HCT116 (cell line): Measurements from ENCODE around the gene SLC51A. TPM values are rescaled to one million over a fixed set of nuclear protein-coding genes. Genes with fewer than 3 reads are reported as not detected.

ENCODE experiments used
- ATAC-seq: fragments of 200-7000 bp; cut with Tn5 transposase; 2 replicates; pipeline ENCODE4 v1.9.1; 2020; ENCODE audit warnings: mild to moderate bottlenecking, moderate library complexity
- BruUV-seq: library from RNA; stranded (reverse); fragments of 400-500 nt; replicated peaks from 2 replicates; lab custom pipeline; 2021; lab: Mats Ljungman, UMichigan
- CTCF ChIA-PET: fragments of 300-600 bp; sonication (Branson Sonifier 250); formaldehyde crosslinking; loops from one replicate; lab custom pipeline; 2021; ENCODE audit warnings: antibody characterized with exemption; lab: Charles Lee
- POLR2A ChIA-PET: fragments of 300-600, 350-600 bp; sonication (Branson Sonifier 250); formaldehyde crosslinking; loops from one replicate; lab custom pipeline; 2021; ENCODE audit warnings: antibody characterized with exemption; lab: Charles Lee
- RAD21 ChIA-PET, 2 experiments: fragments of 300-600 bp; sonication (Branson Sonifier 250); formaldehyde crosslinking; loops; one replicate each; lab custom pipeline; 2023; ENCODE audit warnings: low total read pairs in 2 of 2; ENCODE audit not compliant: uncharacterized antibody in 2 of 2, unreplicated experiment in 2 of 2, low non-redundant PET in 1 of 2; lab: Charles Lee
- DNase-seq: peaks from one replicate; pipeline ENCODE4 v3.0.0-alpha.2; 2010; ENCODE audit warnings: low read depth, low spot score
- H2AFZ ChIP-seq: fragments of 200-600 bp; shearing (Covaris generic), sonication (generic); 2 replicates; pipeline ENCODE4 v1.6.1; 2017; ENCODE audit warnings: low read depth, mixed run types, mixed read lengths, antibody characterized with exemption, low read length; ENCODE audit not compliant: poor library complexity, severe bottlenecking
- H3K27ac ChIP-seq: 2 replicates; pipeline ENCODE4 v1.5.1; 2012; ENCODE audit warnings: low read depth, low read length
- H3K27me3 ChIP-seq: fragments of 200-600 bp; sonication (generic); 2 replicates; pipeline ENCODE4 v1.6.1; 2016; ENCODE audit warnings: mixed run types, low read length, mixed read lengths; ENCODE audit not compliant: insufficient read depth
- H3K36me3 ChIP-seq, 2 experiments: fragments of 200-500 bp in 1 of 2; fragments of 200-600 bp in 1 of 2; sonication (Bioruptor generic) in 1 of 2; sonication (generic) in 1 of 2; 2 replicates each; pipeline versions ENCODE4 v1.5.1 to v1.6.1; 2014 to 2016; ENCODE audit warnings: low read length in 2 of 2, inconsistent platforms in 1 of 2, mixed read lengths in 1 of 2, mixed run types in 1 of 2; ENCODE audit not compliant: insufficient read depth in 2 of 2, control insufficient read depth in 1 of 2
- H3K4me1 ChIP-seq, 2 experiments: fragments of 200-600 bp in 1 of 2; sonication (generic) in 1 of 2; 2 replicates each; pipeline versions ENCODE4 v1.5.1 to v1.6.1; 2012 to 2017; ENCODE audit warnings: low read length in 2 of 2, inconsistent platforms in 1 of 2, mild to moderate bottlenecking in 1 of 2, mixed read lengths in 1 of 2, mixed run types in 1 of 2, moderate library complexity in 1 of 2; ENCODE audit not compliant: insufficient read depth in 2 of 2, control insufficient read depth in 1 of 2
- H3K4me2 ChIP-seq: fragments of 200-600 bp; sonication (generic); 2 replicates; pipeline ENCODE4 v1.6.1; 2017; ENCODE audit warnings: mixed run types, low read length, mixed read lengths
- H3K4me3 ChIP-seq, 2 experiments: fragments of 200-600 bp in 1 of 2; sonication (generic) in 1 of 2; replicated peaks in 1 of 2; 2 replicates each; pipeline ENCODE4 v1.5.1; 2011 to 2016; ENCODE audit warnings: low read length in 2 of 2, control low read depth in 1 of 2, low read depth in 1 of 2, mild to moderate bottlenecking in 1 of 2, mixed read lengths in 1 of 2, mixed run types in 1 of 2
- H3K79me2 ChIP-seq: fragments of 200-600 bp; sonication (generic); 2 replicates; pipeline ENCODE4 v1.6.1; 2017; ENCODE audit warnings: mild to moderate bottlenecking, mixed run types, low read length, moderate library complexity, mixed read lengths; ENCODE audit not compliant: insufficient read depth
- H3K9ac ChIP-seq: fragments of 200-600 bp; sonication (generic); 2 replicates; pipeline ENCODE4 v1.6.1; 2016; ENCODE audit warnings: low read length, mixed read lengths
- H3K9me2 ChIP-seq: fragments of 200-600 bp; sonication (generic), shearing (Covaris generic); 2 replicates; pipeline ENCODE4 v1.6.1; 2017; ENCODE audit warnings: mixed run types, mild to moderate bottlenecking, moderate library complexity; ENCODE audit not compliant: insufficient read depth
- H3K9me3 ChIP-seq, 2 experiments: fragments of 200-500 bp in 1 of 2; fragments of 200-600 bp in 1 of 2; sonication (Bioruptor generic) in 1 of 2; sonication (generic) in 1 of 2; 2 replicates each; pipeline ENCODE4 v1.6.1; 2014 to 2017; ENCODE audit warnings: low read length in 2 of 2, mixed read lengths in 2 of 2, inconsistent platforms in 1 of 2, low read depth in 1 of 2, mild to moderate bottlenecking in 1 of 2, mixed run types in 1 of 2, moderate library complexity in 1 of 2; ENCODE audit not compliant: control insufficient read depth in 1 of 2, insufficient read depth in 1 of 2
- H4K20me1 ChIP-seq: fragments of 200-600 bp; sonication (generic), shearing (Covaris generic); 2 replicates; pipeline ENCODE4 v1.6.1; 2017; ENCODE audit warnings: mixed run types, mild to moderate bottlenecking, moderate library complexity; ENCODE audit not compliant: insufficient read depth
- ATF3 ChIP-seq: IDR thresholded peaks from 2 replicates; pipeline ENCODE4 v1.6.1; 2012
- CEBPB ChIP-seq: IDR thresholded peaks from 2 replicates; pipeline ENCODE4 v1.6.1; 2012; ENCODE audit warnings: low read depth
- CTCF ChIP-seq, 3 experiments: fragments of 200-600 bp in 1 of 3; sonication (generic) in 1 of 3; IDR thresholded peaks in 2 of 3; conservative IDR thresholded peaks in 1 of 3; 2 replicates each; pipeline ENCODE4 v1.5.1; 2012 to 2017; ENCODE audit warnings: low read depth in 2 of 3, low read length in 2 of 3, antibody characterized with exemption in 1 of 3, borderline replicate concordance in 1 of 3, control low read depth in 1 of 3, mild to moderate bottlenecking in 1 of 3, mixed read lengths in 1 of 3, mixed run types in 1 of 3, moderate library complexity in 1 of 3; ENCODE audit not compliant: insufficient read depth in 1 of 3
- ELF1 ChIP-seq: IDR thresholded peaks from 2 replicates; pipeline ENCODE4 v1.6.1; 2012; ENCODE audit warnings: low read depth, borderline replicate concordance
- EZH2 ChIP-seq: fragments of 200-600 bp; sonication (generic); IDR thresholded peaks from 2 replicates; pipeline ENCODE4 v1.6.1; 2017; ENCODE audit warnings: antibody characterized with exemption, mixed run types
- EZH2phosphoT487 ChIP-seq: fragments of 200-600 bp; IDR thresholded peaks from 2 replicates; pipeline ENCODE4 v1.6.1; 2018; ENCODE audit warnings: antibody characterized with exemption, borderline replicate concordance
- JUND ChIP-seq: IDR thresholded peaks from 2 replicates; pipeline ENCODE4 v1.6.1; 2012
- MAX ChIP-seq: IDR thresholded peaks from 2 replicates; pipeline ENCODE4 v1.6.1; 2012
- POLR2A ChIP-seq: IDR thresholded peaks from 2 replicates; pipeline ENCODE4 v1.7.0; 2011; ENCODE audit warnings: borderline replicate concordance; ENCODE audit not compliant: insufficient read depth, insufficient read length; ENCODE audit errors: extremely low read depth
- RAD21 ChIP-seq: IDR thresholded peaks from 2 replicates; pipeline ENCODE4 v1.6.1; 2012; ENCODE audit warnings: low read depth, mild to moderate bottlenecking
- REST ChIP-seq: IDR thresholded peaks from 2 replicates; pipeline ENCODE4 v1.6.1; 2012; ENCODE audit warnings: low read depth
- SIN3A ChIP-seq: IDR thresholded peaks from 2 replicates; pipeline ENCODE4 v1.6.1; 2012; ENCODE audit warnings: low read depth
- SP1 ChIP-seq: IDR thresholded peaks from 2 replicates; pipeline ENCODE4 v1.6.1; 2012; ENCODE audit warnings: low read depth
- SRF ChIP-seq: IDR thresholded peaks from 2 replicates; pipeline ENCODE4 v1.6.1; 2012; ENCODE audit warnings: low read depth
- TCF7L2 ChIP-seq: IDR thresholded peaks from 2 replicates; pipeline ENCODE4 v1.7.0; 2011; ENCODE audit warnings: borderline replicate concordance, inconsistent platforms; ENCODE audit not compliant: insufficient read depth, insufficient read length; ENCODE audit errors: extremely low read depth
- YY1 ChIP-seq: IDR thresholded peaks from 2 replicates; pipeline ENCODE4 v1.6.1; 2011; ENCODE audit warnings: low read length, low read depth, moderate library complexity, mild to moderate bottlenecking; ENCODE audit not compliant: insufficient replicate concordance; ENCODE audit errors: extremely low read depth
- ZBTB33 ChIP-seq: IDR thresholded peaks from 2 replicates; pipeline ENCODE4 v1.6.1; 2011; ENCODE audit warnings: mild to moderate bottlenecking, low read length, moderate library complexity; ENCODE audit not compliant: insufficient replicate concordance; ENCODE audit errors: extremely low read depth
- ZFX ChIP-seq: fragments of 450-650 bp; IDR thresholded peaks from 2 replicates; pipeline ENCODE4 v1.6.1; 2017
- ZNF274 ChIP-seq: fragments of 200-500 bp; sonication (Bioruptor generic); IDR thresholded peaks from 2 replicates; pipeline ENCODE4 v1.6.1; 2014; ENCODE audit warnings: mild to moderate bottlenecking, low read depth, low read length, inconsistent platforms
- intact Hi-C: fragments of 100-400 bp; cut with micrococcal nuclease; formaldehyde crosslinking; loops from 2 replicates; pipeline ENCODE4 v1.10.0; 2022
- total RNA-seq: library from RNA; stranded (reverse); gene quantifications from one replicate; pipeline ENCODE4 v1.2.1, GENCODE V29; 2021; ENCODE audit not compliant: unreplicated experiment

The SLC51A gene
- total RNA-seq, 1 experiment from 2014 or later: not detected

- Histone ChIP-seq H3K9me3 (no peaks in the 10 kb centered on the region), H3K9me2 (no peaks in the 10 kb centered on the region), H3K27ac (no peak overlapping the region), H3K9ac (no peak overlapping the region), H2AFZ (no peak overlapping the region), H3K36me3 (no peaks in the 10 kb centered on the region), H3K4me3 (no peak overlapping the region), H3K4me1 (no peaks in the 10 kb centered on the region; a peak in 1 of 4 replicates), H3K4me2 (no peak overlapping the region), H4K20me1 (no peaks in the 10 kb centered on the region), H3K27me3 (no peaks in the 10 kb centered on the region), H3K79me2 (no peaks in the 10 kb centered on the region)
- BruUV-seq: no TSS peak
- intact Hi-C loops: no loop called here
- TF ChIP-seq CTCF (IDR thresholded peaks at IDR 0.05 in 2 of 3, conservative IDR thresholded peaks at IDR 0.05 in 1 of 3; ENCODE audit: borderline replicate concordance in 1 of 3, insufficient read depth in 1 of 3, low read depth in 2 of 3, low read length in 2 of 3) (no peak), POLR2A (no peak), YY1 (no peak), EZH2 (no peak), ZNF274 (no peak), REST (no peak), ZBTB33 (no peak), MAX (no peak), JUND (no peak), CEBPB (no peak), SRF (no peak), SP1 (no peak), ZFX (no peak), EZH2phosphoT487 (no peak), SIN3A (no peak), ATF3 (no peak), RAD21 (no peak), ELF1 (no peak), TCF7L2 (no peak)
- no peak for DNase-seq
- ChIA-PET RAD21 (no interaction called here), CTCF (no interaction called here), POLR2A (no interaction called here)
- ATAC-seq: no peak
These were observed 22.4 kb upstream of the SLC51A start for GRCh38 chr3:196193736-196194541.
